Activated naive CD8-positive, alpha-beta T cell (primary cell): ENCODE results near the gene DPEP2NB.

Source experiments
- H3K27ac Mint-ChIP-seq: one replicate; pipeline ENCODE4 v1.8.0; 2021; ENCODE audit warnings: mixed read lengths
- H3K27me3 Mint-ChIP-seq: one replicate; pipeline ENCODE4 v1.8.0; 2021; ENCODE audit warnings: mixed read lengths
- H3K36me3 Mint-ChIP-seq: one replicate; pipeline ENCODE4 v1.8.0; 2021; ENCODE audit warnings: mixed read lengths
- H3K4me1 Mint-ChIP-seq: one replicate; pipeline ENCODE4 v1.8.0; 2021; ENCODE audit warnings: low read depth, mixed read lengths
- H3K4me3 Mint-ChIP-seq: one replicate; pipeline ENCODE4 v1.8.0; 2021; ENCODE audit warnings: mild to moderate bottlenecking, mixed read lengths
- H3K9me3 Mint-ChIP-seq: one replicate; pipeline ENCODE4 v1.8.0; 2021; ENCODE audit warnings: low read depth, mixed read lengths

DPEP2NB gene

GRCh38 chr16:67965668-67966548 lies 49.8 kb downstream of the DPEP2NB start:
- no peaks in the 10 kb centered on the region for H3K9me3 Mint-ChIP-seq
- H3K36me3 Mint-ChIP-seq, result peaks cover 2% of the 10 kb centered on the region
- H3K27ac Mint-ChIP-seq, result no peak overlapping the region
- peaks cover 24% of the 10 kb centered on the region for H3K4me1 Mint-ChIP-seq
- no peak overlapping the region for H3K4me3 Mint-ChIP-seq
- H3K27me3 Mint-ChIP-seq, result no peaks in the 10 kb centered on the region

DNA sequence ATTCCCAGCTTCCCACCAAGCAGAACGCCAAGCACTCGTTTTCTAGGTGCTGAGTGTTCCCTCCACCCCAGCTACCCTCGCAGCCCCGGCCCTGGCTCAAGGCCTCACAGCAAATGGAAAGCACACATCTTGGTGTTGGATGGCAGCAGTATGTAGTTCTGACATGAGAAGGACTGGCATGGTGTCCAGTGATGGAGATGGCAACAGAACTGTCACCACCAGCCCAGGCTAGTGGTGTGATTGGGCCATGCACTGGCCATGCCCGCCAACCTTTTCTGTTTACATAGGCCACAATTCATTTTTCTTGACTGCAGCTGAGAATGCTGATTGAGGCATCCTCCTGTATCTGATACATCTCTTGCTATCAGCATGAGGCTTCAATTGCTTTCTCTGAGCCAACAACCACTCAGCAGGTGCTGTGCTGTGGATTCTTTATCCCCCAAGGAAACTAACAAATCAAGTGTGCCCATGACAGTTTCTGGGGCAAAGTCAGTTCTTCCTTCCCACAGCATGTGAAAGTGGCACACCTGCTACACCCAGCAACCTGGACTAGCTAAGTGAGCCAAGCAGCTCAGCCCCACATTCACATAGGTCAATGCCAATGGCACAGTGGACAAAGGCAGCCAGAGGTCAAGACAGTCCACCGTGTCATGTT lies 51.1 kb downstream of the DPEP2NB start:
- H3K27ac Mint-ChIP-seq, result no peak overlapping the region
- H3K4me3 Mint-ChIP-seq, result no peak overlapping the region
- no peaks in the 10 kb centered on the region for H3K27me3 Mint-ChIP-seq
- H3K4me1 Mint-ChIP-seq, result peaks cover 21% of the 10 kb centered on the region
- peaks cover 2% of the 10 kb centered on the region for H3K36me3 Mint-ChIP-seq
- no peaks in the 10 kb centered on the region for H3K9me3 Mint-ChIP-seq

DNA sequence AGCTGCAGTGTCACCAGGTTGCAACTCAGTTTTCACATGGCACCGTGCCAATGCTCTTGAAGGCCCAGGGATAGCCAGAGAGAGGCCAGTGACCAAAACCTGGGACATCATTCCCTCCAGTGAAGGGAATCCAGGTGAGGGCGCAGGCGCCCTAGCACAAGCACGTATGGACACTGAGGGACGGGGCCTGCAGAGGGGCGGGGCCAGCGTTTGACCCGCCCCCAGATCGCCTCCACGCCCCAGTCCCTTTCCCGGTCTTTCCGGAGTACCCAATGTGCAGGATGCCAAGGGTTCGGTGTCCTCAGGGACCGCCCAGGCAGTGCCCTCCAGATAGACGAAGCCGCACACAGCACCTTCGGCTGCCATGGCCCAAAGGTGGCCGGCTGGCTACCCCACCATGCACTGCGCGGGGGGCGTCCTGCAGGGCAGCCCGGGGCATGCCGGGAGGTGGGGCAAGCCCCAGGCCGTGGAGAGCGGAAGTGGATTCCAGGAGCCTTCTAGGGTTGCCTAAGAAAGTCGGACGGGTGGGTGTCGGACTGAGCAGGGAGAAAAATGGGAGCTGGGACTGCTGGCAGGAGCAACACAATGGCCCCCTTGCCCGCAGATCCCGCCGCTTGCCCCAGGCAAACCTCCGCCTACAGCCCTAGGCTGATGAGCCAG lies 51.9 kb downstream of the DPEP2NB start:
- Mint-ChIP-seq H3K27ac (no peak overlapping the region), H3K4me1 (peaks cover 19% of the 10 kb centered on the region), H3K9me3 (no peaks in the 10 kb centered on the region), H3K36me3 (peaks cover 2% of the 10 kb centered on the region), H3K4me3 (no peak overlapping the region), H3K27me3 (no peaks in the 10 kb centered on the region)
